Adrenal gland (tissue), 12 donors: ENCODE results near the gene TRIM69. TPM values are rescaled to one million over a fixed set of nuclear protein-coding genes. Genes with fewer than 3 reads are reported as not detected.
"Not testable (repeated sequence)": the region's sequence is repeated elsewhere in the genome, so short reads cannot be mapped to it uniquely, and the experiment has no call there.

Experiments
- DNase-seq, 7 donors: peaks; one replicate each; pipeline ENCODE4 v3.0.0-alpha.2; 2019 to 2020
- H3K27ac ChIP-seq, 5 donors: fragments of 200-600 bp; sonication (generic) in 4 of 5; 1 replicate in 3 of 5; 2 replicates in 2 of 5; pipeline versions ENCODE4 v1.5.1 to v1.8.0; 2016 to 2020; ENCODE audit warnings: mild to moderate bottlenecking in 1 of 5
- H3K27me3 ChIP-seq: fragments of 200-600 bp; 2 replicates; pipeline ENCODE4 v1.8.0; 2021
- H3K36me3 ChIP-seq, 2 donors: fragments of 200-600 bp; replicated peaks in 1 of 2; 1 replicate in 1 of 2; 2 replicates in 1 of 2; pipeline versions ENCODE4 v1.5.1 to v1.8.0; 2018 to 2022
- H3K4me1 ChIP-seq, 2 donors: fragments of 200-600 bp; replicated peaks in 1 of 2; 1 replicate in 1 of 2; 2 replicates in 1 of 2; pipeline versions ENCODE4 v1.5.1 to v1.8.0; 2018 to 2021
- H3K4me3 ChIP-seq, 4 donors: fragments of 200-600 bp; sonication (generic) in 3 of 4; one replicate each; pipeline ENCODE4 v1.5.1; 2016 to 2018
- H3K9me3 ChIP-seq, 3 donors: fragments of 200-600 bp; sonication (generic) in 1 of 3; replicated peaks in 1 of 3; 1 replicate in 2 of 3; 2 replicates in 1 of 3; pipeline versions ENCODE4 v1.5.1 to v1.8.0; 2016 to 2021
- POLR2A ChIP-seq, 2 donors: fragments of 450-650 bp; IDR thresholded peaks; one replicate each; pipeline ENCODE4 v1.6.1; 2017; ENCODE audit warnings: antibody characterized with exemption in 2 of 2, mild to moderate bottlenecking in 2 of 2, moderate library complexity in 1 of 2
- WGBS, 4 donors: extraction: QIAGEN DNeasy Blood & Tissue Kit in 2 of 4; methylation state at CpG; one replicate each; pipeline versions ENCODE4 v1.1.5 to v1.1.7; 2013 to 2017; 5-methylcytosine and 5-hydroxymethylcytosine counted together
- intact Hi-C, 2 donors: fragments of 100-400 bp; cut with DNase I; formaldehyde crosslinking; loops; one replicate each; pipeline versions ENCODE4 v1.14.1 to v1.15.0; 2022 to 2023
- polyA plus RNA-seq, 3 donors: library from polyadenylated mRNA; stranded (reverse); fragments of 200-250 nt in 2 of 3; fragments of 350-450 nt in 1 of 3; fragmentation: Illumina TruSeq in 1 of 3; extraction: RNeasy Lipid Tissue Mini Kit (QIAGEN cat#74804) in 1 of 3; gene quantifications; one replicate each; pipeline ENCODE4 v1.2.3, GENCODE V29; 2013 to 2014
- total RNA-seq, 9 donors: library from RNA; depleted of rRNA in 4 of 9; stranded (reverse); fragments of >200 nt in 4 of 9; fragments of 120-200 nt in 1 of 9; fragmentation: NEBNext Ultra II Directional in 1 of 9; extraction: Animal tissue kit (Norgen Biotek cat#: 25700) in 1 of 9; gene quantifications; one replicate each; pipeline versions ENCODE4 v1.1.0 to v1.2.4, GENCODE V29; 2013 to 2023
- TF ChIP-seq, protein P1 (sequence below), 6 experiments: fragments of 450-650 bp in 4 of 6; fragments of 200-600 bp in 2 of 6; sonication (generic) in 1 of 6; IDR thresholded peaks; 1 replicate in 5 of 6; 2 replicates in 1 of 6; pipeline versions ENCODE4 v1.5.1 to v1.8.0; 2016 to 2021; ENCODE audit warnings: antibody characterized with exemption in 6 of 6, mild to moderate bottlenecking in 2 of 6, moderate library complexity in 1 of 6
- donor health status: healthy with polysubstance abuse.
- donor health status: Bipolar disorder and iron deficiency.
- donor health status: DM: yes; HTN: yes; CAD: no.
- donor health status: DM: no; HTN: no; CAD: no.
- donor health status: DM: no; HTN: no; CAD: no.
- donor health status: DM: yes; HTN: yes; CAD: no.

Gene TRIM69
- total and polyA plus RNA-seq, 12 donors = 7.2 to 38.8 (median 18.3) TPM

DNA sequence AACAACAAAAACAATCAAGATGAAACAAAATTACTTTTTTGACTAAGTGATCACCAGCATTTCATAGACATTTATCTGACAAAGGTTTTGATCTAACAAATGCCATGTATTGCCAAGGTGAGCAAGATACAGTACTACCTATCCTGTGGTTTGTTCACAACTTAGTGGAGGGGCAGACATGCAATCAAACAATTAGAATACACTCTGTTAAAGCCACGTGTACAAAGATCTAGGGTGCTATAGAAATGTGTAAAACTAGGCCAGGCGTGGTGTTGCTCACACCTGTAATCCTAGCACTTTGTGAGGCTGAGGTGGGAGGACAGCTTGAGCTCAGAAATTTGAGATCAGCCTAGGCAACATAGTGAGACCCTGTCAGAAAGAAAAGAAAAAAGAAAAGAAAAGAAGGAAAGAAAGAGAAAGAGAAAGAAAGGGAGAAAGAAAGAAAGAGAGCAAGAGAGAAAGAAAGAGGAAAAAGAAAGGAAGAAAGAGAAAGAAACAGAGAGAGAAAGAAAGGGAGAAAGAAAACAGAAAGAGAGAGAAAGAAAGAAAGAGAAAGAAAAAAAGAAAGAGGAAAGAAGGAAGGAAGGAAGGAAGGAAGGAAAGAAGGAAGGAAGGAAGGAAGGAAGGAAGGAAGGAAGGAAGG, 1.4 kb upstream of the TRIM69 start:
- WGBS, 4 donors = 68 to 77% (median 74%) methylated on average over 2 of the region's 2 CpGs
- no peak for TF ChIP-seq POLR2A (IDR thresholded peaks at IDR 0.05)
- Histone ChIP-seq H3K27ac (peak overlapping the region in 3 of 5 donors; percentile 26 to 78 (median 54)), H3K4me3 (no peak overlapping the region), H3K4me1 (peaks cover 4 to 16% of the 10 kb centered on the region in 2 donors), H3K27me3 (no peaks in the 10 kb centered on the region), H3K9me3 (no peaks in the 10 kb centered on the region), H3K36me3 (peaks cover 0 to 6% of the 10 kb centered on the region in 2 donors)
- no peak for DNase-seq
- intact Hi-C loops = loop anchor here (5.0 to 10.0 kb wide), 3 partner anchors 68 to 160 kb away; partner anchors contain the start of gene SPG11 (in 1 of the 2)

DNA sequence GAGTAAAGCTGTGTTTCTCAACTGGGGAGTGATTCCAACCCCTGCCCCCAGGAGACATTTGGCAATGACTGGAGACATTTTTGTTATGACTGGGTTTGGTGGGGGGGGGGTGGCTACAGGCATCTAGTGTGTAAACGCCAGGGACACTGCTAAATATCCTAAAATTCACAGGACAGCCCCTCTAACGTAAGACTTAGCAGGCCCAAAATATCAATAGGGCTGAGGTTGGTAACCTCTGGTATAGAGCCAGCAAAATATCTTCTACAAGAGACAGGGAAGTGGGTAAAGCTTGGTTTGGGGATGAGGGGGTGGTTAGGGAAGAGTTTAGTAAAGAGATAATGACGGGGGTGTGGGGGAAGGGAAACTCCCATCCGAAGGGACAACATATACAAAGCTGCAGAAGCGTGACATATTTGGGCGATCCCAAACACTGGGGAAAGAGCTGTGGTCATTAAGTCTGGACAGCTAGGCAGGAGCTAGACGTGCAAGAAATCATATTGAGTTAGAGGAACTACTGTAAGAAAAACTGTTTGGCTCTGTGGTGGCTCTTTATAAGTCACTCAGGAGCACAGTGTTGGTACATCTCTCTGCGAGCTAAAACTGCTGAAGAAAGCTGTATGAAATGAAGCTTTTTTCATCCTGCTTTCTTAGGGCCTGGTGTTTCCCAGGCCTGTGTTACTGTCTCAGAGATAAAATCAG, 697 bp upstream of the TRIM69 start:
- peak overlapping the region in 4 of 5 donors; percentile 26 to 78 (median 42) for H3K27ac ChIP-seq
- no peaks in the 10 kb centered on the region for H3K27me3 ChIP-seq
- peaks cover 0 to 6% of the 10 kb centered on the region in 2 donors for H3K36me3 ChIP-seq
- WGBS, 4 donors = 53 to 70% (median 62%) methylated on average over 8 of the region's 8 CpGs
- H3K9me3 ChIP-seq = no peaks in the 10 kb centered on the region
- no peak overlapping the region for H3K4me3 ChIP-seq
- intact Hi-C loops = loop anchor here (5.0 to 10.0 kb wide), 3 partner anchors 68 to 161 kb away; partner anchors contain the start of gene SPG11 (in 1 of the 2)
- H3K4me1 ChIP-seq = peaks cover 3 to 9% of the 10 kb centered on the region in 2 donors
- peak in 2 of 7 donors; percentile 44 to 62 for DNase-seq
- TF ChIP-seq, protein P1, sequence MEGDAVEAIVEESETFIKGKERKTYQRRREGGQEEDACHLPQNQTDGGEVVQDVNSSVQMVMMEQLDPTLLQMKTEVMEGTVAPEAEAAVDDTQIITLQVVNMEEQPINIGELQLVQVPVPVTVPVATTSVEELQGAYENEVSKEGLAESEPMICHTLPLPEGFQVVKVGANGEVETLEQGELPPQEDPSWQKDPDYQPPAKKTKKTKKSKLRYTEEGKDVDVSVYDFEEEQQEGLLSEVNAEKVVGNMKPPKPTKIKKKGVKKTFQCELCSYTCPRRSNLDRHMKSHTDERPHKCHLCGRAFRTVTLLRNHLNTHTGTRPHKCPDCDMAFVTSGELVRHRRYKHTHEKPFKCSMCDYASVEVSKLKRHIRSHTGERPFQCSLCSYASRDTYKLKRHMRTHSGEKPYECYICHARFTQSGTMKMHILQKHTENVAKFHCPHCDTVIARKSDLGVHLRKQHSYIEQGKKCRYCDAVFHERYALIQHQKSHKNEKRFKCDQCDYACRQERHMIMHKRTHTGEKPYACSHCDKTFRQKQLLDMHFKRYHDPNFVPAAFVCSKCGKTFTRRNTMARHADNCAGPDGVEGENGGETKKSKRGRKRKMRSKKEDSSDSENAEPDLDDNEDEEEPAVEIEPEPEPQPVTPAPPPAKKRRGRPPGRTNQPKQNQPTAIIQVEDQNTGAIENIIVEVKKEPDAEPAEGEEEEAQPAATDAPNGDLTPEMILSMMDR (IDR thresholded peaks at IDR 0.05) = peak in 1 of 6 experiments; percentile 10
- no peak for TF ChIP-seq POLR2A (IDR thresholded peaks at IDR 0.05)

DNA sequence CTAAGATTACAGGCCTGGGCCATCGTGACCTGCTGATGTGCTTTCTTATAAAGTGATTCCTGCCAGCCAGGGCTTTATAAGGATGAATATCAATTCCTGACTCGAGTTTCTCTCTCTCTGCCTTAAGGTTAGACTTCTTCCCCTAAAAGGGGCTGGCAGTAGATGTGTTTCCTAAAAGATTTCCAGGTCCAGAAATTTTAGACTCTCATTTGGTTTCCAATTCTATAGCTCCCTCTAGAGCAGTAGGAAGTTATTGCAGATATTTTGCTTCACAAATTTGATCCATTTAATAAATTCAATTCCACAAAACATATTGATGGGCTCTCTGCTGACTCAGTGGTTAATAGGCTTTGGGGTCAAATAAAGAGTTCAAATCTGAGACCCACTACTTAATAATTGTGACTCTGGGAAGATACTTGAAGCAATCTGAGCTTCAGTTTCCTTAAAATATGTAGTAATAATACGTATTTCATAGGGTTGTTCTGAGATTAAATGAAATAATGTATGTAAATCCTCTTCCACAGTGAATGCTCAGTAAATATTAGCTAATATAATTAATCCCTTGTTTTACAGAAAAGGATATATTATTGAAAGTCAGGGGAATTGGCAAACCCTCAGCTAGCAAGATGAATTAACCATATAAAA, 2.1 kb downstream of the TRIM69 start:
- no peaks in the 10 kb centered on the region for H3K9me3 ChIP-seq
- no peaks in the 10 kb centered on the region for H3K36me3 ChIP-seq
- DNase-seq = no peak
- WGBS, 4 donors = 64 to 68% (median 67%) methylated on average over 3 of the region's 3 CpGs
- no peak overlapping the region for H3K4me3 ChIP-seq
- no peak overlapping the region for H3K27ac ChIP-seq
- no peaks in the 10 kb centered on the region for H3K27me3 ChIP-seq
- intact Hi-C loops = loop anchor here (5.0 to 10.0 kb wide), 3 partner anchors 71 to 164 kb away; partner anchors contain the start of gene SPG11 (in 1 of the 2)
- TF ChIP-seq POLR2A (IDR thresholded peaks at IDR 0.05) = no peak
- TF ChIP-seq, protein P1 (IDR thresholded peaks at IDR 0.05) = peak; percentile 51 to 88 (median 78)
- peaks cover 0 to 5% of the 10 kb centered on the region in 2 donors for H3K4me1 ChIP-seq

DNA sequence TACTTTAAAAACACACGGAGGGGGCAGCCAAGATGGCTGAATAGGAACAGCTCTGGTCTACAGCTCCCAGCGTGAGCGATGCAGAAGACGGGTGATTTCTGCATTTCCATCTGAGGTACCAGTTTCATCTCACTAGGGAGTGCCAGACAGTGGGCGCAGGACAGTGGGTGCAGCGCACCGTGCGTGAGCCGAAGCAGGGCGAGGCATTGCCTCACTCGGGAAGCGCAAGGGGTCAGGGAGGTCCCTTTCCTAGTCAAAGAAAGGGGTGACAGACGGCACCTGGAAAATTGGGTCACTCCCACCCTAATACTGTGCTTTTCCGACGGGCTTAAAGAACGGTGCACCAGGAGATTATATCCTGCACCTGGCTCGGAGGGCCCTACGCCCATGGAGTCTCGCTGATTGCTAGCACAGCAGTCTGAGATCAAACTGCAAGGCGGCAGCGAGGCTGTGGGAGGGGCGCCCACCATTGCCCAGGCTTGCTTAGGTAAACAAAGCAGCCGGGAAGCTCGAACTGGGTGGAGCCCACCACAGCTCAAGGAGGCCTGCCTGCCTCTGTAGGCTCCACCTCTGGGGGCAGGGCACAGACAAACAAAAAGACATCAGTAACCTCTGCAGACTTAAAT, 3.0 kb downstream of the TRIM69 start:
- H3K4me3 ChIP-seq, H3K27ac ChIP-seq, H3K9me3 ChIP-seq, DNase-seq, H3K36me3 ChIP-seq, H3K4me1 ChIP-seq, H3K27me3 ChIP-seq: not testable (repeated sequence)
- 71 to 81% (median 77%) methylated on average over 13 to 21 of the region's 24 CpGs for WGBS, 4 donors
- intact Hi-C loops = loop anchor here (5.0 to 10.0 kb wide), 3 partner anchors 72 to 165 kb away; partner anchors contain the start of gene SPG11 (in 1 of the 2)

DNA sequence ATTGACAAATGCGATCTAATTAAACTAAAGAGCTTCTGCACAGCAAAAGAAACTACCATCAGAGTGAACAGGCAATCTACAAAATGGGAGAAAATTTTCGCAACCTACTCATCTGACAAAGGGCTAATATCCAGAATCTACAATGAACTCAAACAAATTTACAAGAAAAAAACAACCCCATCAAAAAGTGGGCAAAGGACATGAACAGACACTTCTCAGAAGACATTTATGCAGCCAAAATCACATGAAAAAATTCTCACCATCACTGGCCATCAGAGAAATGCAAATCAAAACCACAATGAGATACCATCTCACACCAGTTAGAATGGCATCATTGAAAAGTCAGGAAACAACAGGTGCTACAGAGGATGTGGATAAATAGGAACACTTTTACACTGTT, 7.1 kb downstream of the TRIM69 start:
- WGBS, 4 donors = 84 to 92% (median 87%) methylated on average over 1 to 2 of the region's 2 CpGs

More for the DNA sequence above, 7.1 kb downstream of the TRIM69 start:
- DNase-seq, intact Hi-C loops, H3K4me1 ChIP-seq, H3K4me3 ChIP-seq, H3K27ac ChIP-seq, H3K9me3 ChIP-seq, H3K27me3 ChIP-seq, H3K36me3 ChIP-seq: not testable (repeated sequence)
